ENCODE results near the gene PRPSAP2. TPM values are rescaled to one million over a fixed set of nuclear protein-coding genes. Genes with fewer than 3 reads are reported as not detected.
"Not testable (repeated sequence)": the region's sequence is repeated elsewhere in the genome, so short reads cannot be mapped to it uniquely, and the experiment has no call there.

The PRPSAP2 gene
- total RNA-seq, 2 experiments from 2014 or later, result 63.0 to 63.7 TPM

- ChIA-PET POLR2A (interaction anchor here (1.1 kb wide), 1 partner anchor 10 kb away, joined by 4 read pairs; no protein-coding TSS in a partner anchor), CTCF (no interaction called here)
- peak; percentile 58 for DNase-seq
- intact Hi-C loops (cut with micrococcal nuclease), result loop anchor here (5.0 kb wide), 1 partner anchor 64 kb away; the partner anchor contains the start of gene PRPSAP2
- no peaks in the 10 kb centered on the region for H3K9me3 Mint-ChIP-seq
- ATAC-seq, result peak; percentile 55
- H3K36me3 Mint-ChIP-seq (ENCODE audit: low read depth), result peaks cover 48% of the 10 kb centered on the region
- no peak for TF ChIP-seq CTCF (IDR thresholded peaks at IDR 0.05)
- H3K27ac Mint-ChIP-seq, result peak overlapping the region; percentile 86
- H3K4me3 Mint-ChIP-seq, result peak overlapping the region; percentile 41
- peaks cover 65% of the 10 kb centered on the region for H3K4me1 Mint-ChIP-seq (ENCODE audit: low read depth)
- no peaks in the 10 kb centered on the region for H3K27me3 Mint-ChIP-seq
Observed at GRCh38 chr17:18920911-18921441, 63.0 kb downstream of the PRPSAP2 start.

- Mint-ChIP-seq H3K9me3 (no peaks in the 10 kb centered on the region), H3K27me3 (no peaks in the 10 kb centered on the region), H3K4me1 (ENCODE audit: low read depth) (peaks cover 67% of the 10 kb centered on the region), H3K36me3 (ENCODE audit: low read depth) (peaks cover 45% of the 10 kb centered on the region), H3K4me3 (peak overlapping the region; percentile 41), H3K27ac (peak overlapping the region; percentile 86)
- intact Hi-C loops (cut with micrococcal nuclease), result loop anchor here (5.0 kb wide), 1 partner anchor 64 kb away; the partner anchor contains the start of gene PRPSAP2
- DNase-seq, result no peak
- POLR2A ChIA-PET, result no interaction called here
- TF ChIP-seq CTCF (IDR thresholded peaks at IDR 0.05), result no peak
- CTCF ChIA-PET, result no interaction called here
- no peak for ATAC-seq
Observed at GRCh38 chr17:18921485-18921884, 63.6 kb downstream of the PRPSAP2 start.

- Mint-ChIP-seq H3K4me3 (peak overlapping the region; percentile 13), H3K27me3 (no peaks in the 10 kb centered on the region), H3K9me3 (no peaks in the 10 kb centered on the region), H3K4me1 (ENCODE audit: low read depth) (peaks cover 68% of the 10 kb centered on the region), H3K27ac (peak overlapping the region; percentile 86), H3K36me3 (ENCODE audit: low read depth) (peaks cover 44% of the 10 kb centered on the region)
- CTCF ChIA-PET, result no interaction called here
- intact Hi-C loops (cut with micrococcal nuclease), result loop anchor here (5.0 kb wide), 1 partner anchor 65 kb away; the partner anchor contains the start of gene PRPSAP2
- ATAC-seq (peak; percentile 64), DNase-seq (peak; percentile 74)
- TF ChIP-seq CTCF (IDR thresholded peaks at IDR 0.05), result no peak
- POLR2A ChIA-PET, result no interaction called here
Observed at GRCh38 chr17:18921912-18922451, 64.1 kb downstream of the PRPSAP2 start.

- CTCF ChIA-PET, DNase-seq, H3K4me3 Mint-ChIP-seq, H3K27me3 Mint-ChIP-seq, H3K9me3 Mint-ChIP-seq, ATAC-seq, POLR2A ChIA-PET: not testable (repeated sequence)
- intact Hi-C loops (cut with micrococcal nuclease), result loop anchor here (5.0 kb wide), 1 partner anchor 65 kb away; the partner anchor contains the start of gene PRPSAP2
- peaks cover 43% of the 10 kb centered on the region for H3K36me3 Mint-ChIP-seq (ENCODE audit: low read depth)
- H3K4me1 Mint-ChIP-seq (ENCODE audit: low read depth), result peaks cover 63% of the 10 kb centered on the region
- peak overlapping the region; percentile 86 for H3K27ac Mint-ChIP-seq
Observed at GRCh38 chr17:18922596-18922995, 64.7 kb downstream of the PRPSAP2 start.

GRCh38 chr17:18925187-18925586, 67.3 kb downstream of the PRPSAP2 start:
- H3K27ac Mint-ChIP-seq, result peak overlapping the region; percentile 74
- TF ChIP-seq CTCF (IDR thresholded peaks at IDR 0.05), result no peak
- H3K4me1 Mint-ChIP-seq (ENCODE audit: low read depth), result peaks cover 41% of the 10 kb centered on the region
- H3K36me3 Mint-ChIP-seq (ENCODE audit: low read depth), result peaks cover 38% of the 10 kb centered on the region
- intact Hi-C loops (cut with micrococcal nuclease), result no loop called here
- H3K9me3 Mint-ChIP-seq, result no peaks in the 10 kb centered on the region
- ATAC-seq (no peak), DNase-seq (peak; percentile 16)
- POLR2A ChIA-PET, result interaction anchor here (1.6 kb wide), 1 partner anchor 24 kb away, joined by 4 read pairs; no protein-coding TSS in a partner anchor
- no peak overlapping the region for H3K4me3 Mint-ChIP-seq
- CTCF ChIA-PET, result interaction anchor here (1.6 kb wide), 1 partner anchor 36 kb away, joined by 4 read pairs; no protein-coding TSS in a partner anchor
- H3K27me3 Mint-ChIP-seq, result no peaks in the 10 kb centered on the region

All from activated CD8-positive, alpha-beta T cell treated with anti-CD3 and anti-CD28 coated beads for 36 hours (primary cell).